PFSK-1 (cell line): ENCODE data around the gene ROBO1.

Experiments used
- FOXP2 ChIP-seq: optimal IDR thresholded peaks from 2 replicates; pipeline ENCODE3; 2011; ENCODE audit warnings: borderline replicate concordance, control low read depth, inconsistent platforms; ENCODE audit not compliant: insufficient read depth; ENCODE audit errors: extremely low read length, extremely low read depth
- POLR2AphosphoS5 ChIP-seq: IDR thresholded peaks from 2 replicates; pipeline ENCODE4 v1.6.1; 2012; ENCODE audit warnings: low read depth, mild to moderate bottlenecking, control low read depth, low read length, moderate library complexity
- REST ChIP-seq, 2 experiments: IDR thresholded peaks; 2 replicates each; pipeline versions ENCODE4 v1.6.1 to v1.8.0; 2011 to 2012; ENCODE audit warnings: low read depth in 2 of 2, low read length in 2 of 2, control low read depth in 1 of 2, inconsistent platforms in 1 of 2, mild to moderate bottlenecking in 1 of 2, moderate library complexity in 1 of 2; ENCODE audit not compliant: insufficient read depth in 1 of 2
- SIN3A ChIP-seq: IDR thresholded peaks from 2 replicates; pipeline ENCODE4 v1.6.1; 2012; ENCODE audit warnings: mild to moderate bottlenecking, low read length, moderate library complexity, borderline replicate concordance; ENCODE audit not compliant: insufficient read depth
- TAF1 ChIP-seq: IDR thresholded peaks from 2 replicates; pipeline ENCODE4 v1.6.1; 2012; ENCODE audit warnings: low read length, control low read depth, borderline replicate concordance; ENCODE audit not compliant: insufficient read depth

The ROBO1 gene

GRCh38 chr3:79396595-79396994 is 371.2 kb downstream of the ROBO1 start:
- no peak for TF ChIP-seq FOXP2
- TF ChIP-seq REST (IDR thresholded peaks at IDR 0.05; ENCODE audit: insufficient read depth in 1 of 2, low read depth in 2 of 2, low read length in 2 of 2) = no peak
- TF ChIP-seq POLR2AphosphoS5 = no peak
- TF ChIP-seq TAF1 = no peak
- TF ChIP-seq SIN3A = no peak

GRCh38 chr3:79392479-79392878 is 375.3 kb downstream of the ROBO1 start:
- TF ChIP-seq SIN3A (no peak), FOXP2 (no peak), POLR2AphosphoS5 (no peak)

- no peak for TF ChIP-seq TAF1
- no peak for TF ChIP-seq FOXP2
- no peak for TF ChIP-seq SIN3A
Measured at GRCh38 chr3:79390352-79390751, 377.4 kb downstream of the ROBO1 start.

GRCh38 chr3:79385211-79385610 is 382.6 kb downstream of the ROBO1 start:
- TF ChIP-seq FOXP2 (no peak), POLR2AphosphoS5 (no peak), TAF1 (no peak), REST (IDR thresholded peaks at IDR 0.05; ENCODE audit: insufficient read depth in 1 of 2, low read depth in 2 of 2, low read length in 2 of 2) (no peak), SIN3A (no peak)

- no peak for TF ChIP-seq REST (IDR thresholded peaks at IDR 0.05; ENCODE audit: insufficient read depth in 1 of 2, low read depth in 2 of 2, low read length in 2 of 2)
- TF ChIP-seq POLR2AphosphoS5 = no peak
- TF ChIP-seq SIN3A = no peak
- no peak for TF ChIP-seq FOXP2
- no peak for TF ChIP-seq TAF1
Measured at GRCh38 chr3:79383402-79384012, 384.3 kb downstream of the ROBO1 start.

GRCh38 chr3:79380581-79380980 is 387.2 kb downstream of the ROBO1 start:
- TF ChIP-seq POLR2AphosphoS5 (no peak), REST (IDR thresholded peaks at IDR 0.05; ENCODE audit: insufficient read depth in 1 of 2, low read depth in 2 of 2, low read length in 2 of 2) (no peak), SIN3A (no peak), TAF1 (no peak), FOXP2 (no peak)
